Prostate gland (tissue), 2 donors: ENCODE measurements around the gene SERPINB10.

Source experiments
- POLR2A ChIP-seq: fragments of 450-650 bp; IDR thresholded peaks from one replicate; pipeline ENCODE4 v1.6.1; 2016; ENCODE audit warnings: antibody characterized with exemption, mild to moderate bottlenecking
- POLR2AphosphoS5 ChIP-seq: sonication (generic); formaldehyde crosslinking; IDR thresholded peaks from one replicate; pipeline ENCODE4 v1.6.1; 2017; ENCODE audit warnings: antibody characterized with exemption
- TF ChIP-seq, protein P1 (sequence below), 4 experiments: fragments of 200-600 bp in 2 of 4; fragments of 450-650 bp in 2 of 4; sonication (generic) in 2 of 4; IDR thresholded peaks; 1 replicate in 3 of 4; 2 replicates in 1 of 4; pipeline ENCODE4 v1.5.1; 2016 to 2019; ENCODE audit warnings: antibody characterized with exemption in 4 of 4, mild to moderate bottlenecking in 2 of 4, moderate library complexity in 2 of 4

DNA sequence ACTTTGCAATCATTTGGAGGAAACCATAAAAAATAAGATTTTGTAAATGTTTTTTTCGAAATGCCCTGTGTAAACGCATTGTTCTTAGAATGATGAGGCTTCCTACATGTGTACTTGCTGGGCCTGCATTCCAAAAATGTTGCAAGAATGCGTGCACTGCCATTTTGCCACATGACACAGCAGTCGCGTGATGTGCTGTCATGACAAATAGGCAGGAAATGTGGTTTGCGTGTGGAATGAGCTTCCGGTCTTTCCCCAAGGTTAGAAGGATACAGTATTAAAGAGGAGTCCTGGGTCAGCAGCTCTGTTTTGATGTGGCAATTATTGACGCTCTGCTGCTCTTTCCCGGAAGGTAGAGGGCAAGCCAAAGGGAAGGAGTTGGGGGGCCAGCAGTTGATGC, 38.4 kb upstream of the SERPINB10 start:
- TF ChIP-seq, protein P1, sequence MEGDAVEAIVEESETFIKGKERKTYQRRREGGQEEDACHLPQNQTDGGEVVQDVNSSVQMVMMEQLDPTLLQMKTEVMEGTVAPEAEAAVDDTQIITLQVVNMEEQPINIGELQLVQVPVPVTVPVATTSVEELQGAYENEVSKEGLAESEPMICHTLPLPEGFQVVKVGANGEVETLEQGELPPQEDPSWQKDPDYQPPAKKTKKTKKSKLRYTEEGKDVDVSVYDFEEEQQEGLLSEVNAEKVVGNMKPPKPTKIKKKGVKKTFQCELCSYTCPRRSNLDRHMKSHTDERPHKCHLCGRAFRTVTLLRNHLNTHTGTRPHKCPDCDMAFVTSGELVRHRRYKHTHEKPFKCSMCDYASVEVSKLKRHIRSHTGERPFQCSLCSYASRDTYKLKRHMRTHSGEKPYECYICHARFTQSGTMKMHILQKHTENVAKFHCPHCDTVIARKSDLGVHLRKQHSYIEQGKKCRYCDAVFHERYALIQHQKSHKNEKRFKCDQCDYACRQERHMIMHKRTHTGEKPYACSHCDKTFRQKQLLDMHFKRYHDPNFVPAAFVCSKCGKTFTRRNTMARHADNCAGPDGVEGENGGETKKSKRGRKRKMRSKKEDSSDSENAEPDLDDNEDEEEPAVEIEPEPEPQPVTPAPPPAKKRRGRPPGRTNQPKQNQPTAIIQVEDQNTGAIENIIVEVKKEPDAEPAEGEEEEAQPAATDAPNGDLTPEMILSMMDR (IDR thresholded peaks at IDR 0.05), result no peak
- no peak for TF ChIP-seq POLR2AphosphoS5
- no peak for TF ChIP-seq POLR2A
